CD14-positive monocyte (primary cell): ENCODE data around the gene RECK. TPM values are rescaled to one million over a fixed set of nuclear protein-coding genes. Genes with fewer than 3 reads are reported as not detected.

Experiments
- DNase-seq, 3 donors: peaks; one replicate each; pipeline ENCODE4 v3.0.0-alpha.2; 2011 to 2022
- H2AFZ ChIP-seq: 2 replicates; pipeline ENCODE4 v1.6.0; 2012; ENCODE audit warnings: mild to moderate bottlenecking, low read depth, low read length, inconsistent platforms; ENCODE audit not compliant: insufficient read depth, poor library complexity, severe bottlenecking
- H3K27ac ChIP-seq, 2 donors: 1 replicate in 1 of 2; 2 replicates in 1 of 2; pipeline ENCODE4 v1.5.1; 2012 to 2013; ENCODE audit warnings: low read length in 2 of 2, control low read depth in 1 of 2, inconsistent platforms in 1 of 2, low read depth in 1 of 2, mild to moderate bottlenecking in 1 of 2
- H3K27me3 ChIP-seq, 2 donors: one replicate each; pipeline versions ENCODE4 v1.6.0 to v1.6.1; 2011 to 2013; ENCODE audit warnings: low read length in 2 of 2; ENCODE audit not compliant: control insufficient read depth in 2 of 2, insufficient read depth in 2 of 2
- H3K36me3 ChIP-seq, 2 donors: replicated peaks in 1 of 2; 1 replicate in 1 of 2; 2 replicates in 1 of 2; pipeline versions ENCODE4 v1.5.1 to v1.6.1; 2012 to 2013; ENCODE audit warnings: low read length in 2 of 2, control low read depth in 1 of 2, inconsistent platforms in 1 of 2, mild to moderate bottlenecking in 1 of 2; ENCODE audit not compliant: insufficient read depth in 2 of 2, control insufficient read depth in 1 of 2
- H3K4me1 ChIP-seq, 2 donors: 1 replicate in 1 of 2; 2 replicates in 1 of 2; pipeline versions ENCODE4 v1.5.1 to v1.6.1; 2012 to 2013; ENCODE audit warnings: low read length in 2 of 2, control low read depth in 1 of 2, inconsistent platforms in 1 of 2, mild to moderate bottlenecking in 1 of 2, moderate library complexity in 1 of 2; ENCODE audit not compliant: insufficient read depth in 2 of 2, control insufficient read depth in 1 of 2
- H3K4me2 ChIP-seq: replicated peaks from 2 replicates; pipeline ENCODE3; 2012; ENCODE audit warnings: low read length, moderate library complexity, mild to moderate bottlenecking; ENCODE audit not compliant: poor library complexity, severe bottlenecking; ENCODE audit errors: extremely low read depth
- H3K4me3 ChIP-seq, 3 experiments: fragments of 200-600 bp in 1 of 3; sonication (generic) in 1 of 3; replicated peaks in 1 of 3; 1 replicate in 2 of 3; 2 replicates in 1 of 3; pipeline ENCODE4 v1.5.1; 2011 to 2013; ENCODE audit warnings: low read length in 3 of 3, mild to moderate bottlenecking in 3 of 3, control low read depth in 2 of 3, low read depth in 2 of 3, inconsistent platforms in 1 of 3, moderate library complexity in 1 of 3
- H3K79me2 ChIP-seq: 2 replicates; pipeline ENCODE4 v1.6.0; 2012; ENCODE audit warnings: mild to moderate bottlenecking, control low read depth, inconsistent platforms, low read length, moderate library complexity; ENCODE audit not compliant: insufficient read depth
- H3K9ac ChIP-seq: 2 replicates; pipeline ENCODE4 v1.6.0; 2017; ENCODE audit warnings: low read length, mild to moderate bottlenecking; ENCODE audit not compliant: insufficient read depth, poor library complexity, severe bottlenecking
- H3K9me3 ChIP-seq, 2 donors: replicated peaks in 1 of 2; 1 replicate in 1 of 2; 2 replicates in 1 of 2; pipeline versions ENCODE4 v1.5.1 to v1.6.1; 2012 to 2013; ENCODE audit warnings: low read length in 2 of 2, control low read depth in 1 of 2; ENCODE audit not compliant: control insufficient read depth in 1 of 2, insufficient read depth in 1 of 2
- H4K20me1 ChIP-seq: 2 replicates; pipeline ENCODE4 v1.6.0; 2012; ENCODE audit warnings: mild to moderate bottlenecking, low read length, control low read depth, moderate library complexity; ENCODE audit not compliant: insufficient read depth
- H3K27ac Mint-ChIP-seq, 7 donors: one replicate each; pipeline ENCODE4 v1.8.0; 2020; ENCODE audit warnings: mild to moderate bottlenecking in 7 of 7, mixed read lengths in 7 of 7, moderate library complexity in 6 of 7, inconsistent platforms in 2 of 7
- H3K27me3 Mint-ChIP-seq, 3 donors: one replicate each; pipeline ENCODE4 v1.8.0; 2021 to 2022; ENCODE audit warnings: low read depth in 3 of 3, mild to moderate bottlenecking in 3 of 3, mixed read lengths in 3 of 3, moderate library complexity in 3 of 3, inconsistent platforms in 1 of 3
- H3K36me3 Mint-ChIP-seq, 2 donors: one replicate each; pipeline ENCODE4 v1.8.0; 2020; ENCODE audit warnings: mixed read lengths in 2 of 2, inconsistent platforms in 1 of 2, mild to moderate bottlenecking in 1 of 2
- H3K4me1 Mint-ChIP-seq: one replicate; pipeline ENCODE4 v1.8.0; 2020; ENCODE audit warnings: mild to moderate bottlenecking, mixed read lengths
- H3K4me3 Mint-ChIP-seq, 2 donors: one replicate each; pipeline ENCODE4 v1.8.0; 2020; ENCODE audit warnings: mild to moderate bottlenecking in 2 of 2, mixed read lengths in 2 of 2, moderate library complexity in 1 of 2
- H3K9me3 Mint-ChIP-seq, 7 donors: one replicate each; pipeline ENCODE4 v1.8.0; 2020 to 2022; ENCODE audit warnings: mixed read lengths in 7 of 7, mild to moderate bottlenecking in 6 of 7, moderate library complexity in 6 of 7, inconsistent platforms in 2 of 7
- WGBS: methylation state at CpG from one replicate; pipeline ENCODE4 v1.1.5; 2013; ENCODE audit warnings: missing lambda C conversion rate; ENCODE audit not compliant: insufficient coverage; 5-methylcytosine and 5-hydroxymethylcytosine counted together
- intact Hi-C, 2 donors: fragments of 100-400 bp; cut with micrococcal nuclease; formaldehyde crosslinking; loops; one replicate each; pipeline versions ENCODE4 v1.15.0 to v1.15.1; 2023
- polyA plus RNA-seq, 3 donors: library from polyadenylated mRNA; depleted of rRNA in 1 of 3; unstranded in 2 of 3; stranded (reverse) in 1 of 3; fragments of 300-500 nt in 2 of 3; fragments of >200 nt in 1 of 3; fragmentation: Illumina TruSeq in 2 of 3; gene quantifications; 1 replicate in 2 of 3; 2 replicates in 1 of 3; pipeline ENCODE4 v1.2.3, GENCODE V29; 2012 to 2021
- TF ChIP-seq, protein P1 (sequence below): fragments of 200-600 bp; IDR thresholded peaks from one replicate; pipeline ENCODE4 v1.8.0; 2022; ENCODE audit warnings: antibody characterized with exemption, mild to moderate bottlenecking

Gene RECK
- polyA plus RNA-seq, 3 donors, result 5.0 to 5.2 (median 5.1) TPM

DNA sequence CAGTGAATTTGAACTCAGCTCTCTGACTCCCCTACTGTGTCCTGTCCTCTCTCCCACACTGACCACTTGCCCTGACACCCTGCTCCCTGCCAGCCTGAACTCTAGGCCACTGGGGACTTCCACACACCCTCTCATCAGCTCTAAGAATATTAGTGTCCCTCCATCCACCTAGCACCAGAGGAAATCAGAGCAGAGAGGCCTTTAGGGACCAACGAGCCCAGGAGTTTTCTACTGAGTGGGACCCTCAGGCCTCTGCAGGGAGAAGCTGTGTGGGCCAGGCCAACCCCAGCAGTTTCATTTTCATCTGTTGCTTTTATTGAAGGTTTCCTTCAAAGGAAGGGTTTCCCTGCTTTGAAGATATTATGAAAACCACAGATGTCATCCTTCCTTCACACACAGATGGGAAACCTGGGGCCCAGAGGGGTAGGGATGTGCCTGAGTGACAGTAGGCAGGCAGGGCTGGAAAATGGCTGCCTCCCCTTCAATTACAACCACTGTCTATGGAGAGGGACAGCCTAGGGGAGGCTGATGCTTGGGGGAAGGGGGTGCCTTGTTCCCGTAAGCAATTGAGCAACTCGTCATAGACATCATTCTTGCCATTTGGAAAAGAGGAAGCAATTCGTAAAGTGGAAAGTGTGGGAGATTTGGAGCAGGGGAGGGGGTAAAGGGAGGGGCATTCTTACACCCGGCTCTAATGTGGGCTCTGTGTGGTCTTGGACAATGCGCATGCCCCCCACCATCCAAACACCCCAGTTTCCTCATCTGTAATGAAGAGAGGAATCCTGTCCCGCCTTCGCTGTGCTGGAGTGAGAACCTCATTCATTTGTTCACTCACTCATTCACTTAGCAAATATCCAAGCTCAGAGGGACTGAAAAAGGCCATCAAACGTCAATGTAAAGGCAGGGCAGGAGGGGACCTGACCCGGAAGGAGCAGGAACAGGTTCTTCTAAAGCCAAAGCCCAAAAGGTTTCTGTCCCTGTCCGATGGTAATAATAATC lies 103.7 kb downstream of the RECK start:
- Histone ChIP-seq H4K20me1 (peaks cover 42% of the 10 kb centered on the region), H3K36me3 (peaks cover 12 to 21% of the 10 kb centered on the region in 2 donors), H3K79me2 (peaks cover 99% of the 10 kb centered on the region), H3K4me1 (peaks cover 91 to 94% of the 10 kb centered on the region in 2 donors), H3K4me3 (peak overlapping the region in 1 of 3 experiments; percentile 98), H3K27ac (peak overlapping the region; percentile 93 to 99), H3K4me2 (peak overlapping the region; percentile 94), H2AFZ (peak overlapping the region; percentile 35), H3K9ac (peak overlapping the region; percentile 45), H3K9me3 (no peaks in the 10 kb centered on the region), H3K27me3 (no peaks in the 10 kb centered on the region)
- intact Hi-C loops, result no loop called here
- peaks cover 0 to under 1% (median 0%) of the 10 kb centered on the region in 7 donors for H3K9me3 Mint-ChIP-seq
- DNase-seq, result peak; percentile 77 to 84 (median 79)
- peak overlapping the region; percentile 95 to 98 (median 98) for H3K27ac Mint-ChIP-seq
- H3K4me3 Mint-ChIP-seq, result peak overlapping the region; percentile 64 to 72
- H3K36me3 Mint-ChIP-seq, result peaks cover 42 to 63% of the 10 kb centered on the region in 2 donors
- H3K4me1 Mint-ChIP-seq, result peaks cover 91% of the 10 kb centered on the region
- WGBS, result 0% methylated on average over 2 of the region's 11 CpGs
- TF ChIP-seq, protein P1, sequence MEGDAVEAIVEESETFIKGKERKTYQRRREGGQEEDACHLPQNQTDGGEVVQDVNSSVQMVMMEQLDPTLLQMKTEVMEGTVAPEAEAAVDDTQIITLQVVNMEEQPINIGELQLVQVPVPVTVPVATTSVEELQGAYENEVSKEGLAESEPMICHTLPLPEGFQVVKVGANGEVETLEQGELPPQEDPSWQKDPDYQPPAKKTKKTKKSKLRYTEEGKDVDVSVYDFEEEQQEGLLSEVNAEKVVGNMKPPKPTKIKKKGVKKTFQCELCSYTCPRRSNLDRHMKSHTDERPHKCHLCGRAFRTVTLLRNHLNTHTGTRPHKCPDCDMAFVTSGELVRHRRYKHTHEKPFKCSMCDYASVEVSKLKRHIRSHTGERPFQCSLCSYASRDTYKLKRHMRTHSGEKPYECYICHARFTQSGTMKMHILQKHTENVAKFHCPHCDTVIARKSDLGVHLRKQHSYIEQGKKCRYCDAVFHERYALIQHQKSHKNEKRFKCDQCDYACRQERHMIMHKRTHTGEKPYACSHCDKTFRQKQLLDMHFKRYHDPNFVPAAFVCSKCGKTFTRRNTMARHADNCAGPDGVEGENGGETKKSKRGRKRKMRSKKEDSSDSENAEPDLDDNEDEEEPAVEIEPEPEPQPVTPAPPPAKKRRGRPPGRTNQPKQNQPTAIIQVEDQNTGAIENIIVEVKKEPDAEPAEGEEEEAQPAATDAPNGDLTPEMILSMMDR, result no peak
- peaks cover 0 to 4% (median 0%) of the 10 kb centered on the region in 3 donors for H3K27me3 Mint-ChIP-seq

DNA sequence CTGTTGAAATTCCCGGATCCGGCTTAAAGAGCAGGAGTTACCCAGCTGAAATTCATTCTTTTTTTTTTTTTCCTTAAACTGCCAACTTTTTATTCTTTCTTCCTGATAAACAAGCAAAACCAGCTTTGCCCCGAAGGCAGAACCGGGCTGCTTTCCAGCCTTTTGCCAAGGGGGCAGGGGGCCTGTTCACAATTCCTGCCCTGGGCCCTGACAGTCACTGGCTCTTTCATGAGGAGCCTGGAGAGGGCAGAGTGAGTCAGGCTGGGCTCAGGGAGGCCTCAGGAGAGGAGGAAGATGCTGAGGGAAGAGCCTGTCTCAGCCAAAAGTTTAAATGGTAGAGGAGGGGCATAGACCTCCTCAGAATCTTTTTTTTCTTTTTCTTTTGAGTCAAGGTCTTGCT lies 104.6 kb downstream of the RECK start:
- Mint-ChIP-seq H3K4me3 (peak overlapping the region in 1 of 2 donors; percentile 42), H3K36me3 (peaks cover 51 to 72% of the 10 kb centered on the region in 2 donors), H3K27me3 (peaks cover 0 to 4% (median 0%) of the 10 kb centered on the region in 3 donors), H3K9me3 (peaks cover 0 to 3% (median 0%) of the 10 kb centered on the region in 7 donors), H3K27ac (peak overlapping the region; percentile 95 to 98 (median 98)), H3K4me1 (peaks cover 93% of the 10 kb centered on the region)
- intact Hi-C loops, result no loop called here
- Histone ChIP-seq H3K9me3 (peaks cover 0 to 3% of the 10 kb centered on the region in 2 donors), H4K20me1 (peaks cover 51% of the 10 kb centered on the region), H3K27me3 (no peaks in the 10 kb centered on the region), H2AFZ (no peak overlapping the region), H3K27ac (peak overlapping the region; percentile 93 to 99), H3K4me2 (peak overlapping the region; percentile 94), H3K4me1 (peaks cover 93 to 94% of the 10 kb centered on the region in 2 donors), H3K9ac (peak overlapping the region; percentile 2), H3K4me3 (peak overlapping the region in 1 of 3 experiments; percentile 98), H3K79me2 (peaks cover 100% of the 10 kb centered on the region), H3K36me3 (peaks cover 13 to 29% of the 10 kb centered on the region in 2 donors)
- WGBS, result 100% methylated on average over 2 of the region's 4 CpGs
- DNase-seq, result peak in 1 of 3 donors; percentile 47
- TF ChIP-seq, protein P1, result peak; percentile 43
